ENCODE results near the gene ADGRL2.
"Not testable (repeated sequence)": the region's sequence is repeated elsewhere in the genome, so short reads cannot be mapped to it uniquely, and the experiment has no call there.

ADGRL2 gene

DNA sequence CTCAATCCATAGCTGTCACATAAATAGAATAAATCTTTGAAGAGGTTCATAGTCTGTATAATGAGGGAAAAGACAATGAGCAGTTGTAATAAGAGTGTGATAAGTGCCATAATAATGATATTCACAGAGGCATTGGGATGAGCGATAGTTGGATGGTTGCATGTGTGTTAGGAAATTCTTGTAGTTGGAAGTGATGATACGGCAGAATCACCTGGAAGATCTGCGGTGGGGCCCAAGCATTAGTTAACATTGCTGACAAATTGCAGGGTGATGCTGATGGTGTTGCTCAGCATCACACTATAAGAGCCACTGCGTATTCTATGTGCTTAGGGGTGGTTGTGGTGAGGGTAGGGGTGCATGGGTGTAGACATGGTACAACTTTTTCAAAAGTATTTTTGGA, 41.1 kb downstream of the ADGRL2 start:
- Histone ChIP-seq H3K36me3 (ENCODE audit: insufficient read depth, low read length) (peaks cover 67% of the 10 kb centered on the region), H2AFZ (ENCODE audit: low read depth, low read length) (no peak overlapping the region), H3K9me3 (ENCODE audit: low read length) (no peaks in the 10 kb centered on the region), H3K4me3 (ENCODE audit: low read length) (no peak overlapping the region), H3K4me1 (ENCODE audit: insufficient read depth, low read length) (peaks cover under 1% of the 10 kb centered on the region), H3K27me3 (ENCODE audit: insufficient read depth, low read length) (no peaks in the 10 kb centered on the region)

DNA sequence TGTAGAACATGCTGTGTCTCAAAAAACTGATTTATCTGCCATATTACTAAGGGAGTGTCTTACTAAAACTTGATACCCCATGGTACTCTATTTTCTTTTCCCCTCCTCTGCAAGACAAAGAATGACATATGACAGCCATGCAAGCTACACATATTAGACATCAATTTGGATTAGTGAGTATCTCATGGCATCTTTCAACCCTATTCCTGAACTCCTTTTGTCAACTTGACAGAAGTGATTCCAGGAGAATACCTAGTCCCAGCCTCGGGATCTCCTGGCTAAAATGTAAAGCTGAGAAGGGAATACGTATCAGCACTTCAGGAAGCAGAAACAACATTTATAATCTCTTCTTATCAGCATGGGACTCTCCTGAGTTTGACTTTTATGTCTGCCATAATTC, 43.7 kb downstream of the ADGRL2 start:
- no peaks in the 10 kb centered on the region for H3K27me3 ChIP-seq (ENCODE audit: insufficient read depth, low read length)
- H3K36me3 ChIP-seq (ENCODE audit: insufficient read depth, low read length) = peaks cover 69% of the 10 kb centered on the region
- H3K4me1 ChIP-seq (ENCODE audit: insufficient read depth, low read length) = peaks cover 10% of the 10 kb centered on the region
- no peak overlapping the region for H3K4me3 ChIP-seq (ENCODE audit: low read length)
- no peaks in the 10 kb centered on the region for H3K9me3 ChIP-seq (ENCODE audit: low read length)
- H2AFZ ChIP-seq (ENCODE audit: low read depth, low read length) = no peak overlapping the region

DNA sequence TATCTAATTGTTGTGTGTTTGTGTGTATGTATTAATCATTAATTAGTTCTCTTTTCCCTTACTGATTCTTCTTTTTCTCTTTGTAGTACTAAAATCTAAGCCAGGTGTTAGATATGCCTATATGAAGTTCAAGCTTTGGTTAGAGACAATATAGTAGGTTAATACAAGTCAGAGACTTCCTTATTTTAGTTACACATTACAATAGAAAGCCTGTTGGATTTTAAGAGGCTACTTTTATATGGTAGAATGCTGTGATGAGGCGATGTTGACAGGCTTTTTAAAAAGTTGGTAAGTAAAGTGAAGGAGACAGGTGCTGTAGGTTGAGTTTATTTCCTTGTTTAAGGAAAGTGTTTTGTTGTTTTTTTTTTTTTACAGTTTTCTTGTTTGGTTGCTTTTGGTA, 45.9 kb downstream of the ADGRL2 start:
- no peak overlapping the region for H2AFZ ChIP-seq (ENCODE audit: low read depth, low read length)
- H3K4me1 ChIP-seq (ENCODE audit: insufficient read depth, low read length) = peaks cover 21% of the 10 kb centered on the region
- no peak overlapping the region for H3K4me3 ChIP-seq (ENCODE audit: low read length)
- no peaks in the 10 kb centered on the region for H3K27me3 ChIP-seq (ENCODE audit: insufficient read depth, low read length)
- H3K9me3 ChIP-seq (ENCODE audit: low read length) = no peaks in the 10 kb centered on the region
- peaks cover 68% of the 10 kb centered on the region for H3K36me3 ChIP-seq (ENCODE audit: insufficient read depth, low read length)

DNA sequence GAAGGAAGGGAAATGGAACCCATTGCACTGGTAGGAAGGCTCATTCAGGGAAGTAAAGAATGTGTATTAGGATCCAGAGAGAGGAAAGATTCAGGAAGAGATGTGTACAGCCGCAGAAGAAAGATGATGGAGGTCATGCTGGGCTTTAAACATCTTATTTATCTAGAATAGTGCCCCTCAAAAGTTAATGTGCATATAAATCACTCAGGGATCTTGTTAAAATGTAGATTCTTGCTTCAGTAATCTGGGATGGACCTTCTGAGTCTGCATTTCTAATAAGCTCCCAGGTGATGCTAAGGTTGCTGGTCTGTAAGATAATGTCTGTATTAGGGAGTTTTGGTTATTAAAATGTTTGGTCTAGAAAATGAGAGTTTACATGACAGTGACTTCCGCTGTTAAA, 46.3 kb downstream of the ADGRL2 start:
- Histone ChIP-seq H3K9me3 (ENCODE audit: low read length) (no peaks in the 10 kb centered on the region), H2AFZ (ENCODE audit: low read depth, low read length) (no peak overlapping the region), H3K4me3 (ENCODE audit: low read length) (no peak overlapping the region), H3K36me3 (ENCODE audit: insufficient read depth, low read length) (peaks cover 64% of the 10 kb centered on the region), H3K27me3 (ENCODE audit: insufficient read depth, low read length) (no peaks in the 10 kb centered on the region), H3K4me1 (ENCODE audit: insufficient read depth, low read length) (peaks cover 21% of the 10 kb centered on the region)

DNA sequence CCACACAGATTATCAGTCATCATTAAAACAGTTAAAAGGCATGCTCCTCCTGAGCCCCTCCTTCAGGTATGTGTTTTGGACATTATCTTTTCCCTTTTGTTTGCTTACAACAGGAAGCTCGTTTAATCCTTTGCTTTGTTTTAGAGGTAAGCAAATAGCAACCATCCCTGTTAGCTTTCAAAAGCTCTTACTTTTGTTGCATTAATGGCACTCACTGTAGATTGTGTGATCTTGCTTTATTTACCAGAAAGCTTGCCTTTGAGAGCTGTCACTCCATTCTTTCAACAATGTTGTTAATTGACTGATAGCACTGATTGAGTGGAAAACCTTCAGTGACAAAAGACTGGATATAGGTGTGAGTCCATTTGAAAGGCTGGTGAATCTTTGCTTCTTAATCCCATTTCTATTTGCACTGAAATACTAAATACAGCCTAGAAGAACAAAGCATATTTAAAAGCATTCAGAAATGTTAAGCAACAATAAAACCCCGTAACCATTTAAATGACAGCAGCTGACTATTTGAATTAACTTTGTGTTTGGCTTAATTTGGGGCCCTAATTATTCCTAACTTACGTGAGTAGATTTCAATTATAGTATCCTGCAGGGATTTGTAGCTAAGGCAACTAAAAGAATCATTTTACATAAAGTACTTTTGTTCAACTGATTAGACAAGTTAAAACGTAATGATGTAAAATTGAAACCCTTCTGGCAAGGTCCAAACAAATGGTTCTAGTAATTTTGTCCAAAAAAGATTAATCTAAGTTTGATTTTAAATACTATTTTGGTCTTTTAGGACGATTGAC, 48.3 kb downstream of the ADGRL2 start:
- Histone ChIP-seq H3K9me3 (ENCODE audit: low read length) (no peaks in the 10 kb centered on the region), H3K27me3 (ENCODE audit: insufficient read depth, low read length) (no peaks in the 10 kb centered on the region), H2AFZ (ENCODE audit: low read depth, low read length) (no peak overlapping the region), H3K36me3 (ENCODE audit: insufficient read depth, low read length) (peaks cover 57% of the 10 kb centered on the region), H3K4me3 (ENCODE audit: low read length) (no peak overlapping the region), H3K4me1 (ENCODE audit: insufficient read depth, low read length) (peaks cover 21% of the 10 kb centered on the region)

DNA sequence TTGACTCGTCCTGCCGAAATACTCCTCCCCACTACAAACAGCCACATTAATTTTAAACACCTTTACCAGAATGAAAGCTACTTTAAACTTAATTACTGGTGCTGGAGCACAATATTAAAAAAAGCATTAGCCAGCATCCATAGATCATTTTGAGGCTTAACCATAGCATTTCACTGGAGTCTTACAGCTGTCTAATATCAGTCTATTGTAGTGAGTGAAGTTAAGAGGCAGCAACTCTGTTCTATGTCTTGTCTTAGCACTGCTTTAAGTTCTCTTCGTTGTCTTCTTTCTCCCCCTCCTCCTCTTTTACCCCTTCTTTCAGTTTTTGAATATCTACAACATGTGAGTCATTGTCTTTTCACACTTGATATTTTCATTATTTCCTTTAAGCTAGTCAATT, 49.3 kb downstream of the ADGRL2 start:
- H2AFZ ChIP-seq (ENCODE audit: low read depth, low read length) = no peak overlapping the region
- H3K4me3 ChIP-seq (ENCODE audit: low read length) = no peak overlapping the region
- H3K4me1 ChIP-seq (ENCODE audit: insufficient read depth, low read length) = peaks cover 21% of the 10 kb centered on the region
- peaks cover 58% of the 10 kb centered on the region for H3K36me3 ChIP-seq (ENCODE audit: insufficient read depth, low read length)
- no peaks in the 10 kb centered on the region for H3K9me3 ChIP-seq (ENCODE audit: low read length)
- no peaks in the 10 kb centered on the region for H3K27me3 ChIP-seq (ENCODE audit: insufficient read depth, low read length)

DNA sequence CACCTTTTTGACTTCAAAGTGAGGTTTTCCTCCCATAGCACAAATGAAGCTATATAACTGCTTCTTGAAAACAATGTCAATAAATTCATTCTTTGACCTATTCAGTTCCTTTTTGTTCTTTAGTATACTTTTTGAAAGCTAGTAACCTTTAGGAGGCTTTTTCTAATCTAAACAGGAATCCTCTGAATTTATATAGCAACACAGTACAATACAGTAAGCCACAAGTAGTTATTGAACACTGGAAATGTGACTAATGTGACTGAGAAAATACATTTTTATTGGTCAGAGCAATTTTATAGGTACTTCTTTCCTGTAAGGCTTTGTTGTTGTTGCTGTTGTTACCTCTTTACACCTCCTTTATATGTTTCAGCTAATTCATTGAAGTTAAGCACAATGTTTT, 49.8 kb downstream of the ADGRL2 start:
- Histone ChIP-seq H3K4me3 (ENCODE audit: low read length) (no peak overlapping the region), H3K4me1 (ENCODE audit: insufficient read depth, low read length) (peaks cover 21% of the 10 kb centered on the region)

DNA sequence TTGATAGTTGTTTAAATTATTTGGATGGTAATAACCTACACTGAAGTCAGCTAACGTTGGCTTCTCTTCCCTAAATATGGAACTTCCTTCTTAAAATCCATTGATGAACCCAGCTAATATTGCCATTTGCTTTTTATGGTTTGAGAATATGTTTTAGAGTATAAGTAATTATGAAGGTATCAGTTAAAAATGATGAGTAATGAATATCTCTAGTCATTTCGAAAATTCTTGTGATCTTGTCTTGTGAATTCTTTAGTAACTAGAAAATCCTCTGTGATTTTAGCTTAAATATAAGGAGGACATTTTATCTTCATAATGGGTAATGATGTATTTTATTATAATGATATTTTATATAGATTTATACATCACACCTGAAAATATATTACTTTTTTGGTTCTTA, 50.5 kb downstream of the ADGRL2 start:
- H3K27me3 ChIP-seq (ENCODE audit: insufficient read depth, low read length) = no peaks in the 10 kb centered on the region
- H3K9me3 ChIP-seq (ENCODE audit: low read length) = no peaks in the 10 kb centered on the region
- H2AFZ ChIP-seq (ENCODE audit: low read depth, low read length) = no peak overlapping the region
- peaks cover 21% of the 10 kb centered on the region for H3K4me1 ChIP-seq (ENCODE audit: insufficient read depth, low read length)
- no peak overlapping the region for H3K4me3 ChIP-seq (ENCODE audit: low read length)
- peaks cover 58% of the 10 kb centered on the region for H3K36me3 ChIP-seq (ENCODE audit: insufficient read depth, low read length)

More for the DNA sequence above, 49.8 kb downstream of the ADGRL2 start:
- Histone ChIP-seq H3K9me3 (ENCODE audit: low read length) (no peaks in the 10 kb centered on the region), H3K27me3 (ENCODE audit: insufficient read depth, low read length) (no peaks in the 10 kb centered on the region), H3K36me3 (ENCODE audit: insufficient read depth, low read length) (peaks cover 59% of the 10 kb centered on the region), H2AFZ (ENCODE audit: low read depth, low read length) (no peak overlapping the region)

DNA sequence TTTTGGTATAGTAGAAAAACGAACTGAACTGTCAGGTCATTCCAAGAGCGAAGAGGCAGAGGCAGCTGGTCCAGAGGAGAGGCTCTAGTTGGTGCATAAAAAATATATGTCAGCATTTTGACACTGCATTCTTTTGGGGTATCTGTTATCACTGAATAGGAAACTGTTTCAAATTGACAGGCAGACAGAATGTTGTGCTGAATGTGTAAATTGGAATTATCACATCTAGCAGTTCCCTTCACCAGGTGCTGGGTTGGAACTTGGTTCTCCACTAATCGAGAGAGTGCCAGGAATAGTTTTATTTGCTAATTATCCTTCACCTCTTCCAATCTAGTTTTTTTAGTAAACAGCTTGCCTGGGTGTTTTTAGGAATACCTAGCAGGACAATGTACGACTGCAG, 52.2 kb downstream of the ADGRL2 start:
- no peaks in the 10 kb centered on the region for H3K27me3 ChIP-seq (ENCODE audit: insufficient read depth, low read length)
- H3K36me3 ChIP-seq (ENCODE audit: insufficient read depth, low read length) = peaks cover 49% of the 10 kb centered on the region
- H3K4me1 ChIP-seq (ENCODE audit: insufficient read depth, low read length) = peaks cover 25% of the 10 kb centered on the region
- H2AFZ ChIP-seq (ENCODE audit: low read depth, low read length) = no peak overlapping the region
- H3K4me3 ChIP-seq (ENCODE audit: low read length) = no peak overlapping the region
- no peaks in the 10 kb centered on the region for H3K9me3 ChIP-seq (ENCODE audit: low read length)

DNA sequence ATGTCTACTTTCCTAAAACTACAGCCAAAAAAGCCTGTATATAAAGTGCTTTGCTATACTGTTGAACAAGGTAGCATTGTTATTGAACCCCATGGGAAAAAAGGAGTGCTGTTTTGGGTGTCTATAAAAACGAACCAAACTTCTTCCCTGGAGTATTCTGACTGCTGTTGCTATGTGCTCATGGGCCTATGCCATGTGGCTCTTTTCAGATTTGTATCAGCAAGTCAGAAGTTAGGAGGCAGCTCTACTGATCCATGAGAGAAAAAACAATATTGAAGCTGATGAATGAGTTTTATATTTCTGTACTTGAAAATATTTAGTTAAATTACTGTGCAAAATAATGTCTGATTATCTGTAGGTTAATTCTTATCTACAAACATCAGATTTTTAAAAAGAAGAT, 66.5 kb downstream of the ADGRL2 start:
- Histone ChIP-seq H3K4me1 (ENCODE audit: insufficient read depth, low read length) (no peaks in the 10 kb centered on the region), H3K9me3 (ENCODE audit: low read length) (no peaks in the 10 kb centered on the region), H2AFZ (ENCODE audit: low read depth, low read length) (no peak overlapping the region), H3K27me3 (ENCODE audit: insufficient read depth, low read length) (no peaks in the 10 kb centered on the region), H3K36me3 (ENCODE audit: insufficient read depth, low read length) (peaks cover 22% of the 10 kb centered on the region), H3K4me3 (ENCODE audit: low read length) (no peak overlapping the region)

DNA sequence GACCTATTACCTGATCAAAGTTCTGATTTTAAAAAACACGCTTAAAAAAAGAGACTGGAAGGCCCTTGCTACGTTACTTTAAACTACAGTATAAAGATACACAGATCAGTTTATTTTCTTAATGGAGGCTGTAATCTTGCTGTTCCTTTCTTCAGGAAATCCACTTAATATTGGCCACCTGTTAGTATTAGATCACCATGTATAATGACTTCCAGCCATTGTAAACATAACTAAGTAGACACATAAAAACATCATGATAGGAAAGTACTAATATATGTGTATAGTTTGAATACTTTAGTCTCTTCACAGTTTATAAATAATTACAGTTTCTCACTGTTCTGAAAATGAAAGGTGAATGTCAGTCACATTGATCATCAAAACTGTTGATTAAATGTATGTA, 68.6 kb downstream of the ADGRL2 start:
- H3K27me3 ChIP-seq (ENCODE audit: insufficient read depth, low read length) = no peaks in the 10 kb centered on the region
- H3K36me3 ChIP-seq (ENCODE audit: insufficient read depth, low read length) = peaks cover 5% of the 10 kb centered on the region
- no peak overlapping the region for H3K4me3 ChIP-seq (ENCODE audit: low read length)
- H2AFZ ChIP-seq (ENCODE audit: low read depth, low read length) = no peak overlapping the region
- H3K9me3 ChIP-seq (ENCODE audit: low read length) = no peaks in the 10 kb centered on the region
- no peaks in the 10 kb centered on the region for H3K4me1 ChIP-seq (ENCODE audit: insufficient read depth, low read length)

DNA sequence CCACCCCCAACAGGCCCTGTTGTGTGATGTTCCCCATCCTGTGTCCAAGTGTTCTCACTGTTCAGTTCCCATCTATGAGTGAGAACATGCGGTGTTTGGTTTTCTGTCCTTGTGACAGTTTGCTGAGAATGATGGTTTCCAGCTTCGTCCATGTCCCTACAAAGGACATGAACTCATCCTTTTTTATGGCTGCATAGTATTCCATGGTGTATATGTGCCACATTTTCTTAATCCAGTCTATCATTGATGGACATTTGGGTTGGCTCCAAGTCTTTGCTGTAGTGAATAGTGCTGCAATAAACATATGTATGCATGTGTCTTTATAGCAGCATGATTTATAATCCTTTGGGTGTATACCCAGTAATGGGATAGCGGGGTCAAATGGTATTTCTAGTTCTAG, 70.4 kb downstream of the ADGRL2 start:
- H3K9me3 ChIP-seq (ENCODE audit: low read length); H3K27me3 ChIP-seq (ENCODE audit: insufficient read depth, low read length); H3K4me3 ChIP-seq (ENCODE audit: low read length); H2AFZ ChIP-seq (ENCODE audit: low read depth, low read length); H3K36me3 ChIP-seq (ENCODE audit: insufficient read depth, low read length); H3K4me1 ChIP-seq (ENCODE audit: insufficient read depth, low read length): not testable (repeated sequence)

DNA sequence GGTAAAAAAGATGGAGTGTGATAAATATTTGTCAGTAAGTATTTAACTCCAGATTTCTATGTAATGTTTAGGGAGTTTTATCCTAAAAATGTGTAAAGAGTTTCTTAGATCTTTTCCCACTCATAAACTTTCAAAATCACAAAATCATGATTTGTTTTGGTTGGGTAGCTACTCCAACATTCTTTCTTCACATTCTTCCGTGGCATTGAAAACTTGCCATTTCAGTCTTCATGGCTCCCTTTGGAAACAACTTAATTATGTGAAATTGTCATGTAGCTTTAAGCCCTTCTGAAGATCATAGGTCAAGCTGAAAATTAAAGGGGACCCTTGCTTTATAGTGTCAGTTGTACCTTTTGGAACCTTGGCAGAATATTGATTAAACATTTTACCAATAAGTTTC, 73.2 kb downstream of the ADGRL2 start:
- Histone ChIP-seq H3K9me3 (ENCODE audit: low read length) (no peaks in the 10 kb centered on the region), H3K36me3 (ENCODE audit: insufficient read depth, low read length) (peaks cover 3% of the 10 kb centered on the region), H3K27me3 (ENCODE audit: insufficient read depth, low read length) (no peaks in the 10 kb centered on the region), H2AFZ (ENCODE audit: low read depth, low read length) (no peak overlapping the region), H3K4me3 (ENCODE audit: low read length) (no peak overlapping the region), H3K4me1 (ENCODE audit: insufficient read depth, low read length) (peaks cover 19% of the 10 kb centered on the region)

DNA sequence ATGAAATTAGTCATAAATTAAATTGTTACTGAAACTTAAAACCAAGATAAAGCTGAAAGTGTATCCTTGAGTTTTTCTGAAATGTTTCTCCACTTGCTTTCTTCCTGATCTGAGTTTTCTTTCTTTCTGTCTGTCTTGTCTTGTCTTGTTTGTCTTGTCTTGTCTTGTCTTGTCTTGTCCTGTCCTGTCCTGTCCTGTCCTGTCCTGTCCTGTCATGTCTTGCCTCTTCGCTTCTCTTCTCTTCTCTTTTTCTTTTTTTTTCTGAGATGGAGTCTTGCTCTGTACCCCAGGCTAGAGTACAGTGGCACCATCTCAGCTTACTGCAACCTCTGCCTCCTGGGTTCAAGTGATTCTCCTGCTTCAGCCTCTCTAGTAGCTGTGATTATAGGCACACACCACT, 73.7 kb downstream of the ADGRL2 start:
- Histone ChIP-seq H3K4me1 (ENCODE audit: insufficient read depth, low read length) (peaks cover 19% of the 10 kb centered on the region), H2AFZ (ENCODE audit: low read depth, low read length) (no peak overlapping the region), H3K36me3 (ENCODE audit: insufficient read depth, low read length) (peaks cover 3% of the 10 kb centered on the region), H3K9me3 (ENCODE audit: low read length) (no peaks in the 10 kb centered on the region), H3K27me3 (ENCODE audit: insufficient read depth, low read length) (no peaks in the 10 kb centered on the region), H3K4me3 (ENCODE audit: low read length) (no peak overlapping the region)
